Mucosa of descending colon (tissue), 3 donors: ENCODE results near the gene MICAL3. TPM values are rescaled to one million over a fixed set of nuclear protein-coding genes. Genes with fewer than 3 reads are reported as not detected.

ENCODE experiments used
- ATAC-seq: fragments of 200-7000 bp; cut with Tn5 transposase; one replicate; pipeline ENCODE4 v1.9.1; 2020; ENCODE audit warnings: mild to moderate bottlenecking, moderate library complexity
- DNase-seq, 3 donors: peaks; one replicate each; pipeline ENCODE4 v3.0.0-alpha.2; 2020
- H3K36me3 ChIP-seq: fragments of 200-600 bp; one replicate; pipeline ENCODE4 v1.8.0; 2021; ENCODE audit warnings: low read depth, mild to moderate bottlenecking
- H3K4me1 ChIP-seq: fragments of 200-600 bp; one replicate; pipeline ENCODE4 v1.8.0; 2021; ENCODE audit warnings: low read depth, mild to moderate bottlenecking
- H3K4me3 ChIP-seq: fragments of 200-600 bp; one replicate; pipeline ENCODE4 v1.8.0; 2021; ENCODE audit warnings: mild to moderate bottlenecking
- H3K9me3 ChIP-seq: fragments of 200-600 bp; one replicate; pipeline ENCODE4 v1.8.0; 2021; ENCODE audit warnings: mild to moderate bottlenecking
- intact Hi-C, 2 donors: fragments of 100-400 bp; cut with DNase I in 1 of 2; cut with micrococcal nuclease in 1 of 2; formaldehyde crosslinking; loops; one replicate each; pipeline versions ENCODE4 v1.11.0 to v1.11.1; 2022; cut with DNase I, micrococcal nuclease
- total RNA-seq, 3 donors: library from RNA; stranded (reverse); fragmentation: NEBNext Ultra II Directional in 2 of 3; extraction: Animal tissue kit (Norgen Biotek cat#: 25700) in 2 of 3; gene quantifications; one replicate each; pipeline versions ENCODE4 v1.2.1 to v1.2.4, GENCODE V29; 2021 to 2023
- TF ChIP-seq, protein P1 (sequence below): fragments of 200-600 bp; IDR thresholded peaks from one replicate; pipeline ENCODE4 v1.8.0; 2022; ENCODE audit warnings: antibody characterized with exemption, mild to moderate bottlenecking
- donor health status: DM: no; HTN: no; CAD: no; lungs with moderate emphysema.
- donor health status: DM: no; HTN: no; CAD: no.
- donor health status: DM: no; HTN: yes; CAD: no.

Gene MICAL3
- total RNA-seq, 3 donors from 2014 or later: 75.8 to 135 (median 129) TPM

DNA sequence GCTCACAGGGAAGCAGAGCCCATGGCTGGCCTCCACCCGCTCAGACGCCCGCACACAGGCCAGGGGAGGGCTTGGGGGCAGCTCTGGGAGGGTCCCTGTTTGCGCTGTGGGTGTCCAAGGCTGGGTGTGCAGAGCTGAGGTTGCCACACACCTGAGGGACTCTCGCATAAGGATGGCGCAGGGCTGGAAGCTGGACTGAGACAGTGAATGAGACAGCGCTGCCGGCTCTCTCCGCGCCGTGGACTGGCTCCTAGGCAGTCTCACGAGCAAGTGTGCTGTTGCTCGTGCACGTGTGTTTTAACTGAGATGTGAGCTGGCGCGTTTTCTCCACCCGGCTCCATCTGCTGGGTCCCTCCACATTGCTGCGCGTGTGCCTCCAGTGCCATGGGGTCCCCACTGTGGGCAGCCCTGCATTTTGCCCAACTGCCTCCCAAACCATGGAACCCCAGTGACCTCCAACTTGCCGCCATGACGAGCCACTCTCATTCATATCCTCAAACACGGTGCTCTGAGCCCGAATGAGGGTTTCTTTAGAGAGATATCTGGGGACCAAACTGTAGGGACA lies 245.9 kb downstream of the MICAL3 start:
- no peak overlapping the region for H3K4me3 ChIP-seq
- TF ChIP-seq, protein P1, sequence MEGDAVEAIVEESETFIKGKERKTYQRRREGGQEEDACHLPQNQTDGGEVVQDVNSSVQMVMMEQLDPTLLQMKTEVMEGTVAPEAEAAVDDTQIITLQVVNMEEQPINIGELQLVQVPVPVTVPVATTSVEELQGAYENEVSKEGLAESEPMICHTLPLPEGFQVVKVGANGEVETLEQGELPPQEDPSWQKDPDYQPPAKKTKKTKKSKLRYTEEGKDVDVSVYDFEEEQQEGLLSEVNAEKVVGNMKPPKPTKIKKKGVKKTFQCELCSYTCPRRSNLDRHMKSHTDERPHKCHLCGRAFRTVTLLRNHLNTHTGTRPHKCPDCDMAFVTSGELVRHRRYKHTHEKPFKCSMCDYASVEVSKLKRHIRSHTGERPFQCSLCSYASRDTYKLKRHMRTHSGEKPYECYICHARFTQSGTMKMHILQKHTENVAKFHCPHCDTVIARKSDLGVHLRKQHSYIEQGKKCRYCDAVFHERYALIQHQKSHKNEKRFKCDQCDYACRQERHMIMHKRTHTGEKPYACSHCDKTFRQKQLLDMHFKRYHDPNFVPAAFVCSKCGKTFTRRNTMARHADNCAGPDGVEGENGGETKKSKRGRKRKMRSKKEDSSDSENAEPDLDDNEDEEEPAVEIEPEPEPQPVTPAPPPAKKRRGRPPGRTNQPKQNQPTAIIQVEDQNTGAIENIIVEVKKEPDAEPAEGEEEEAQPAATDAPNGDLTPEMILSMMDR: no peak
- H3K36me3 ChIP-seq: no peaks in the 10 kb centered on the region
- no peaks in the 10 kb centered on the region for H3K9me3 ChIP-seq
- H3K4me1 ChIP-seq: peaks cover 15% of the 10 kb centered on the region
- ATAC-seq (no peak), DNase-seq (no peak)
- intact Hi-C loops: no loop called here

DNA sequence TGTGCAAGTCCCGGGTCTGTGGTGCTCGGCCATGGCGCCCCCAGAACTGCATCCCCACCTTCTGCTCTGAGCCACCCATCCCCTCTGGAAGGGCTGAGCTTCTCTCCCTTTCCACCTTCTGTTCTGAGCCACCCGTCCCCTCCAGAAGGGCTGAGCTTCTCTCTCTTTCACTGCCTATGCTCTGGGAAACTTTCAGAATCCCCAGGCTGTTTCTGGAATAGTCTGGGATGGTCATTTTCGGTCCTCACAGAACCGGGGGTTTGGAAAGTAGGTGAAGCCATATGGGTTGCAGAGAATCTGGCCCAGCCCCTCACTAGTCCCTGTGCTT lies 246.7 kb downstream of the MICAL3 start:
- Histone ChIP-seq H3K9me3 (no peaks in the 10 kb centered on the region), H3K4me1 (peaks cover 22% of the 10 kb centered on the region), H3K36me3 (no peaks in the 10 kb centered on the region), H3K4me3 (no peak overlapping the region)
- intact Hi-C loops: no loop called here
- TF ChIP-seq, protein P1: no peak
- no peak for DNase-seq
- ATAC-seq: no peak

DNA sequence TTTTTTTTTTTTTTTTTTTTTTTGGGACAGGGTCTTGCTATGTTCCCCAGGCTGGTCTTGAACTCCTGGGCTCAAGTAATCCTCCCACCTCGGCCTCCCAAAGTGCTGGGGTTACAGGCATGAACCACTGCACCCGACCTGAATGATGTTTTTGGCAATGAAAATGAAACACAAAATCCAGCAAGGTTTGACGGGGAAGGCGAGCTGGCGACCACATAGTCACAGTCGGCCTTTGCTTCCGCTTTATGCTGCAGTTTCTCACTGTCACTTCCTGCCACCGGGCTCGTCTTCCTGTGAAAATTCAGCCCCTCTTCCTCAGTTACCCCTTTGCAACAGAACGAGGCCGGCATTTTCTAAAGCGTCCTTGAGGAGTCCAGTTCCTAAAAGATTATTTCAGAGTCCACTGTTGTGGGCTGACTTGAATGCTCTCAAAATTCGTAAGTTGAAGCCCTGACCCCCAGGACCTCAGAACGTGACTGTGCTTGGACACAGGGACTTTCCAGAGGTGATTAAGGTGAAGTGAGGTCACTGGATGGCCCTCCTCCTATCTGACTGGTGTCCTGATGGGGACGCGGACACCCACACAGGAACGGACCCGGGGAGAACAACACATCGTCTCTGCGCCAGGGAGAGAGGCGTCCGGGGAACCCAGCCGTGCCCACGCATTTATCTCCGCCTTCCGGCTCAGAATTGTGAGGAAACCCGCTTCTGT lies 247.2 kb downstream of the MICAL3 start:
- intact Hi-C loops: no loop called here
- Histone ChIP-seq H3K4me3 (no peak overlapping the region), H3K4me1 (peaks cover 22% of the 10 kb centered on the region), H3K36me3 (no peaks in the 10 kb centered on the region), H3K9me3 (no peaks in the 10 kb centered on the region)
- ATAC-seq: peak; percentile 34
- TF ChIP-seq, protein P1: no peak
- peak in 2 of 3 donors; percentile 62 to 74 for DNase-seq

DNA sequence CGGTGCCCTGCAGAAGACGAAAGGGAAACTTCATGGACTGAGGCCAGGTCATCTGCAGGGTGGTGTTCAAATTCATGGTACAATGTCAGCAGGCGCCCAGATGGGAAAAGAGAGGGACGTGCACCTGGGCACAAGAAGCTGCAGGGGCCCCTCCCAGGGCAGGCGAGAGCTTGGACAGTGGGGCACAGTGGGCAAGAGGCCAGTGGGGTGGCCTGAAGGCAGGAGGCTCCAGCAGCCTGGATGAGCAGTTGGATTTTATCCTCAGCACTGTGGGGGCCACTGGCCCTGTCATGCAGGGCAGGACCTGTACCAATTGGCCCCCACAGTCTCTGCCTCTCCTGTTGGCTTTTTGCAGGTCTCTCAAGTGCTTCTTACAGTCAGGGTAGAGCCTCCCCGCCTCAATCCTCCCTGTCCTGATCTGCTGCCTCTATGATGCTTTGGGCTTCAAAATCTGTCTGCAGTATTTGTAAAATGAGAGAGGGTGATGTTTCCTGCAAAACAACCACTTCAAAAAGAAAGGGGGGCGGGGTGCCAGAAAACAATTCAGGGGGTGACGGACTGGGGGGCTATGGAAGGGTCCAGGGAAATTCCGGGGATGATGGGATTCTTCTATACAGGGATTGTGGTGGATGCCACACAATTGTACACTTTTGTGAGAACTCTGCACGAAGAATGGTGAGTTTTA lies 248.4 kb downstream of the MICAL3 start:
- no peak for ATAC-seq
- Histone ChIP-seq H3K4me3 (no peak overlapping the region), H3K9me3 (no peaks in the 10 kb centered on the region), H3K4me1 (peaks cover 19% of the 10 kb centered on the region), H3K36me3 (no peaks in the 10 kb centered on the region)
- intact Hi-C loops: no loop called here
- TF ChIP-seq, protein P1: no peak
- DNase-seq: peak in 1 of 3 donors; percentile 57

DNA sequence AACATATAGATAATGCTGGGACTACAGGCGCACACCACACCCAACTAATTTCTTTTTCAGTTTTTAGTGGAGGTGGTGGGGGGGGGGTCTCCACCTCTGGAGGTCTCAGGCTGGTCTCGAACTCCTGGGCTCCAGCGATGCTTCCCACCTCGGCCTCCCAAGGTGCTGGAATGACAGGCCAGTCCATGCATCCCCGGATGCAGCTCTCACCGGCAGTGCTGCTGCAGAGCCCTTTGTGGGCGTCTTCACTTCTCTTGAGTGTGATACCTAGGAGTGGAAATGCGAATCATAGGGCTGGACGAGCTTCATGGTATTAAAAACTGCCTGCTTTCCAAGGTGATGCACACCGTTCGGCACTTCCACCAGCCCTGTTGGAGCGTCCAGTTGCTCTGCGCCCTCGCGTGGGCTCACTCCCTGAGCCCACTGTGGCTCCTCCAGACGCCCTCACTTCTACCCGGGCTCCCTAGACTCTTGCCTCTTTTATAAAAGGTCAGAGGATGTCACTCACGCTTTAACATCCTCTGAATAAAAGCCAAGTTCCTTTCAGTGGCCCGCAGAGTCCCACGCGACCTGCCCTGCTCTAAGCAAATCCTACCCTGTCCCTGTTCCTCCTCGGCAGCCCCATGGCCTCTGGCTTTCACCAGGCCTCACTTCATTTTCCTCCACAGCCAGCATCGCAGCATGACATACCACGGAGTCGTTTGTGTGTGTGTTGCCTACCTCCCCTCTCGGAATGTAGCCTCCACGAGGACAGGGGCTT lies 249.3 kb downstream of the MICAL3 start:
- ATAC-seq (no peak), DNase-seq (peak in 1 of 3 donors; percentile 53)
- Histone ChIP-seq H3K4me1 (peaks cover 19% of the 10 kb centered on the region), H3K36me3 (no peaks in the 10 kb centered on the region), H3K4me3 (no peak overlapping the region), H3K9me3 (no peaks in the 10 kb centered on the region)
- intact Hi-C loops: no loop called here
- TF ChIP-seq, protein P1: no peak
